ENCODE measurements around the gene CDK15.

The CDK15 gene

DNA sequence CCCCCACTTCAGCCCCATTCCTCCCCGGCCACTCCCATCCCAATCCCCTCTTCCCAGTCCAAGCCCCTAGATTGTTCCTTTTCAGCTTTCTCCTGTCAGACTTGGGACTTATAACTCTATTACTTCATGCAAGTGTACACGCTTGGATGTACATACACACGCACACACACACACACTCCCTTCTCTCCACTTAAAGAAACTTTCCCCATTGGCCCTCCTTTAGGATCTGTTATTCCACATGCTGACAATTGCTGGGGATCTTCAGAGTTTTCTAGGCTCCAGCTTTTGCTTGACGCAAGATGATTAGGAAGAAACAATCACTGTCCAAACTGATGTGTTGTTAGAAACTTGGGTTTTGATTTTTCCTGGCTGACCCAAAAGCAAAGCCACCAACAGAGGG is 75.4 kb downstream of the CDK15 start:
- DNase-seq (ENCODE audit: insufficient read length) = no peak
- FAIRE-seq = no peak
- TF ChIP-seq POLR2AphosphoS5 (IDR thresholded peaks at IDR 0.05; ENCODE audit: low read depth, low read length) = no peak
- TF ChIP-seq TAF1 (IDR thresholded peaks at IDR 0.05; ENCODE audit: borderline replicate concordance, low read depth, low read length) = no peak
- no peak for TF ChIP-seq POLR2A (IDR thresholded peaks at IDR 0.05; ENCODE audit: low read depth, low read length)

DNA sequence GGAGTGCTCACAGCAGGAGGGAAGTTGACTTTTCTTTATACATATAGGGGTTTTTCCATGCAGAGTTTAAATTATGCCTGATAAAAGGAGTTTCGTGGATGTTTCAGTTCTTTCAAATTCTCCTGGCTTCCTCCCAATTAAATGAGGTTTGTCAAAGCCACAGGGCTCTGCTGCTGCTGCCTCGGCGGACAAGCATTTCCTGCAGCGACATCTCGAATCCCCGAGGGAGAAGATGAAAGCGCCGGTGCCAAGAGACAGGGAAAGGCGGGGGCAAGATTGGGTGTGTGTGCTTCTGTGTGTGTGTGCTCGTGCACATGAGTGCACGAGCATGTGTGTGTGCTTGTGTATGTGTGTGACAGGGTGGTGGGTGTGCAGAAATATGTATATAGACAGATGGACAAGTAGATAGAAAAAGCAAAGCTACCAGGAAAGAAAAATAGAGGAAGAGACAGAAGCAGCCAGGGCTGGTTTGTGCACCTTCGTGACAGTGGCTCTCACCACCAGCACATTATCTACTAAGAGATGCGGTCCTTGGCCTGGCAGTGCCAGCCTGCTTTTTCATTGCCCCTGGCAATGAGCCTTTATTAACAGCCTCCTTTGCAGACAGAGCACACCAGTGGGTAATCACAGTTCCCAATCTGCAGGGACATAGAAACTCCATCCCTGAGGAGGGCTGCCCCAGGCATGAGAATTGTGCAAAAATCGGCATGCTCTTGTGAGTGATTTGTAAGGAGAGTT is 76.2 kb downstream of the CDK15 start:
- DNase-seq (ENCODE audit: insufficient read length) (no peak), FAIRE-seq (peak; percentile 27)
- no peak for TF ChIP-seq POLR2A (IDR thresholded peaks at IDR 0.05; ENCODE audit: low read depth, low read length)

DNA sequence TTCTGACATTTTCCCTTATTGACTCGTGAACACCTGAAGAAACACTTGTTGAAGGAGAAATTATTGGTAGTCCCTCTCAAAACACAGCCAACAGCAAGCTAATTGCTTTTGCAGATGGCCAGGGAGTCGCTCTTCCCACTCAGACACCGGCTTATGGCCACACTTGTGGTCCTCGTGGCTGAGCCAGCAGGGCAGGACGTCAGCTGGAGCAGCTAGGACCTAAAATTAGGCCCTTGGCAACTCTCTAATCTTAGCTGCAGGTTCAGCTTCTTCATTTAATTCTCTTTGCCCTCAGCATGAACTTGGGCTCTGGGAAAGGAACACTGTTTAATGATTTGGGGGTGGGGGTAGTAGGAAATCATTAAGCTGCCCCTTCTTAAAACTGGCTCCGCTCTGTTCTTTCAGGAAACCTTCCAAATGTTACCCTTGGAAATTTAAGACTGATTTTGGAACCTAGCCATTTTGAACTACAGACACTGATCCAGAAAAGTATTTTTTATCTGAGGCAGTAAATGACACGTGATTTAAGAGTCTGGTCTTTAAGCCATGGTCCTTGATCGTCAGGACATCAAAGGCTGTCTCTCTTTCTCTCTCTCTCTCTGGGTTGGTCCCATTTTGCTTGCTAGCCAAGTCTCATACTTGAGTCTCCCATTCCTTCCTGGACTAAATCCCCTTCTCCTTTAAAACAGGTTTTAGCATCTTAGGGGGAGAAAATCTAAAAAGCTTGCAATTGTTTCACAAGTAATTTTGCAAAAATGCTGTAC is 77.5 kb downstream of the CDK15 start:
- no peak for FAIRE-seq
- no peak for DNase-seq (ENCODE audit: insufficient read length)
- TF ChIP-seq POLR2AphosphoS5 (IDR thresholded peaks at IDR 0.05; ENCODE audit: low read depth, low read length) (no peak), POLR2A (IDR thresholded peaks at IDR 0.05; ENCODE audit: low read depth, low read length) (no peak), TAF1 (IDR thresholded peaks at IDR 0.05; ENCODE audit: borderline replicate concordance, low read depth, low read length) (no peak)

DNA sequence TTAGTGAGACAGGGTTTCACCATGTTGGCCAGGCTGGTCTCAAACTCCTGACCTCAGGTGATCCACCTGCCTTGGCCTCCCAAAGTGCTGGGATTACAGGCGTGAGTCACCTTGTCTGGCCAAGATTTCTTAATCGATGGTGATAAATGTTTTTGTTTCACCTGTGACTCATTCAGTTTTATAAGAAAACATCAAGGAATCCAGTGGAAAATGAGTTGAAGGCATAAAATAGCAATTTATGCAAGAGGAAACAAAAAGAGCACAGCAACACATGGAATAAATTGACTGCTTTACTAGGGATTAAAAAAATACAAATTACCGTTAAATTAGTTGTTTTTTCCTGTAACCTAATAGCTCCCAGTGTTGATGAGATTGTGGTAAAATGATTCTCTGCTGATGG is 80.2 kb downstream of the CDK15 start:
- FAIRE-seq (no peak), DNase-seq (ENCODE audit: insufficient read length) (no peak)
- TF ChIP-seq TAF1 (IDR thresholded peaks at IDR 0.05; ENCODE audit: borderline replicate concordance, low read depth, low read length) = no peak
- no peak for TF ChIP-seq POLR2A (IDR thresholded peaks at IDR 0.05; ENCODE audit: low read depth, low read length)
- TF ChIP-seq POLR2AphosphoS5 (IDR thresholded peaks at IDR 0.05; ENCODE audit: low read depth, low read length) = no peak

DNA sequence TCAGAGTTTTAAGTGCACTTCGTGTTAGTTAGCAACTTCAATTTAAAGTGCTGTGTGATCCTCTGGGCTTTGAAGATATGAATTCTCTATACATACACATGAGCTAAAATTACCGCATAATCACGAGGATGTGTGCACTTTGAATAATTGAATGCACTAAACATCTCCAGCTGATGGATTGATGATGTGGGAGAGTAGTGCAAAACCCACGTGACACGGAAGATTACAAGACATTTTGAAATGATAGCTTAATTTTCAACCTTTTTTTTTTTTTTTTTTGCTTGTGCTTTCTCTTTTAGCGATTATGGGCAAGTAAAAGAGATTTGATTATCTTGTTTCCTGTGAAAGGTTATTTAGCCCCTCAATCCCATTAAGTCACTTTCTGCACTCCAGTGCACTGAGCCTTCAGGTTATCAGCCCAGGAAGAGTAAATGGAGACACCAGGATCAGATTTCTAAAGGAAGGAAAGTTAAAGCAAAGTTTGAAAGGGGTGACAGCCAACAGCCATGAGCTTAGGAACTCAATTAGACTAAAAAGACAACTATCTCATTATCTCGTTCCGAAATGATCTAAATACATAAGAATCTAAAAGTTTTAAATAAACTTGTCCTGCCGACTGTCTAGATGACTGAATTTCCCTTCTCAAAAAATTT is 81.6 kb downstream of the CDK15 start:
- TF ChIP-seq POLR2AphosphoS5 (IDR thresholded peaks at IDR 0.05; ENCODE audit: low read depth, low read length) (no peak), TAF1 (IDR thresholded peaks at IDR 0.05; ENCODE audit: borderline replicate concordance, low read depth, low read length) (no peak), POLR2A (IDR thresholded peaks at IDR 0.05; ENCODE audit: low read depth, low read length) (no peak)
- DNase-seq (ENCODE audit: insufficient read length) (no peak), FAIRE-seq (no peak)

DNA sequence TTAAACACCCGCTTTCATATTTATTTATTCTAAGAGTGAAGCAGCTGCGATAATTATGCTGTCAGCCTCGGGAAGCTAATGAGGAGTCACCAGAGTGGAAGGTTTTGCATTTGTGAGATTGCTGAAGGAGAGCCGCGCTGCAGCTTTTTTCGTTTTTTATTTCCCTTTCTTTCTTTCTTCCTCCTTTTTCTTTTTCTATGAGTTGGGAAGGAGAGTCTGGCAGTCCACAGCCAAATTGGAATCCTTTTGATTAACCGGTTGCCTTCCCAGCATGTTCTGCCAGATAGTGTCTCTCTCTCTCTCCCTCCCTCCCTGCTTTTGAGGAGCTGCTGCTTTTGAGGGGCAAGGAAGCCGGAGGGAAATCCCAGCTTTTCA is 82.1 kb downstream of the CDK15 start:
- no peak for DNase-seq (ENCODE audit: insufficient read length)
- no peak for FAIRE-seq
- TF ChIP-seq POLR2AphosphoS5 (IDR thresholded peaks at IDR 0.05; ENCODE audit: low read depth, low read length) = no peak
- TF ChIP-seq TAF1 (IDR thresholded peaks at IDR 0.05; ENCODE audit: borderline replicate concordance, low read depth, low read length) = no peak
- TF ChIP-seq POLR2A (IDR thresholded peaks at IDR 0.05; ENCODE audit: low read depth, low read length) = no peak

DNA sequence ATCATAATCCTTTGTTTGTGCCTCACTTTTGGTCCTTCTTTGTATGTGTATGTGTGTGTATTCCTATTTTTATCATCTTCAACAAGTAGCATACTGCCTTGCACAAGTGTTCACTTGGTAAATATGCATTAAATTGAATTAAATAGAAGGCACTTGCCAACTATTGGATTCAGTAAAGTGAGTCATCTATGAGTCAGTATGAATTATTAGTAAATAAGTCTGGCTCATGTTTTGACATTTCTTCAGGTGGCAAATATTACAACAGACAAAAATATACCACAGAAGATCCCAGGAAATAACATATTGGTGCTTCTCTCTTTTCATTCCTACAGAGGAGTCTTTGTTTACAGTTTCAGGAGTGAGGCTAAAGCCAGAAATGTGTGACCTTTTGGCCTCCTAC is 84.1 kb downstream of the CDK15 start:
- TF ChIP-seq POLR2A (IDR thresholded peaks at IDR 0.05; ENCODE audit: low read depth, low read length) (no peak), POLR2AphosphoS5 (IDR thresholded peaks at IDR 0.05; ENCODE audit: low read depth, low read length) (no peak), TAF1 (IDR thresholded peaks at IDR 0.05; ENCODE audit: borderline replicate concordance, low read depth, low read length) (no peak)
- DNase-seq (ENCODE audit: insufficient read length) = no peak
- FAIRE-seq = no peak

DNA sequence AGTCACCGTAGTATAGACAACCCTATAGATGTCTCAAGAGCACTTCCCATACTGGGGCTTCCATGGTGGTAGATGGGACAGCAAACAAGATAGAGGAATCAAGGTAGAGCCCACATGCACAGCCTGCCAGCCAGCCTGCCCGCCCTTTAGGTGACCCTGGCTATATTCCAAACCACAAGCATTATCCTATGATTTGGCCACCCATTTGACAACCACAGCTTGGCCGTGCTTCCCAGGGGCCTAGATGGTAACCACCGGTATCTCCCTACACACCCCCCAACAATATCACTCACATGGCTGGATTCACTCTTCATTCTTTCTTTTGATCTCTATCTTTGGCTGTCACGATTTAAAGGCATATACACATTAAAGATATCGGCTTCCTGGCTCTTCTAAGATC is 85.3 kb downstream of the CDK15 start:
- DNase-seq (ENCODE audit: insufficient read length) (no peak), FAIRE-seq (no peak)
- TF ChIP-seq POLR2AphosphoS5 (IDR thresholded peaks at IDR 0.05; ENCODE audit: low read depth, low read length) (no peak), TAF1 (IDR thresholded peaks at IDR 0.05; ENCODE audit: borderline replicate concordance, low read depth, low read length) (no peak), POLR2A (IDR thresholded peaks at IDR 0.05; ENCODE audit: low read depth, low read length) (no peak)

DNA sequence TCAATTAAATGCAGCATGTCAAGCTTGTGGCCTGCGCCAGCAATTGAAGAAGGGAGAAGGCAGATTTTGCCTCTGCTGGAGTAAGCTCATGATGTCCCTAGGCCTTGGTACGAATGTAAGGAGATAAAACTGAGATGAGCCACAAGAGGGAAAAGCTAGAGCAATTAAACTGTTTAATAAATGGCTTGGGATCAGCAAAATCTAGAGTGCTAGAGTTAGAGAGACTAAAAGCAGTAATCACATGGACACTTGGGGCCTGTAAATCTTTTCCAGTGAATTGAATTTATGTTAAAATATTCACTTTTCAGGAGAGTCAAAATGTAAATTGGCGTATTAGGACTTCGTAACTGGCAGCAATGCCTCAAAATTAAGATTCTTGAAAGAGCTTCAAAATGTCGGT is 86.2 kb downstream of the CDK15 start:
- no peak for FAIRE-seq
- no peak for DNase-seq (ENCODE audit: insufficient read length)
- TF ChIP-seq POLR2A (IDR thresholded peaks at IDR 0.05; ENCODE audit: low read depth, low read length) (no peak), POLR2AphosphoS5 (IDR thresholded peaks at IDR 0.05; ENCODE audit: low read depth, low read length) (no peak), TAF1 (IDR thresholded peaks at IDR 0.05; ENCODE audit: borderline replicate concordance, low read depth, low read length) (no peak)

DNA sequence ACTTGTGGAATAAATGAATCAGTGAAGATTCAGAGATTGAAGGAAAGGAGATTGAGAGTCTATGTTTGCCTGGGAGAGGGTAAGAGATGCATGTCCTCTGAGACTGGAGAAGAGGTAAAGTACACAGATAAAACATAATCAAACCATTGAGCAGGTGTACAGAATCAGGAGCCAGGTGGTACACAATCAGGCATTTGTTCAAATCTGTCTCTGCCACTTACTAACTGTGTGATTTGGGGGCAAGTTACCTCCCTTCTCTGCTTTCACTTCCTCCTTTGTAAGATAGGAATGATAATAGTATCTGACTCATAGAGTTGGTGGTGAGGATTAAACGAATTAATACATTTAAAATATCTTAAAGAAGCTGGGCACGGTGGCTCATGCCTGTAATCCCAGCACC is 94.0 kb downstream of the CDK15 start:
- DNase-seq (ENCODE audit: insufficient read length) (no peak), FAIRE-seq (no peak)
- no peak for TF ChIP-seq TAF1 (IDR thresholded peaks at IDR 0.05; ENCODE audit: borderline replicate concordance, low read depth, low read length)
- no peak for TF ChIP-seq POLR2AphosphoS5 (IDR thresholded peaks at IDR 0.05; ENCODE audit: low read depth, low read length)
- TF ChIP-seq POLR2A (IDR thresholded peaks at IDR 0.05; ENCODE audit: low read depth, low read length) = no peak

DNA sequence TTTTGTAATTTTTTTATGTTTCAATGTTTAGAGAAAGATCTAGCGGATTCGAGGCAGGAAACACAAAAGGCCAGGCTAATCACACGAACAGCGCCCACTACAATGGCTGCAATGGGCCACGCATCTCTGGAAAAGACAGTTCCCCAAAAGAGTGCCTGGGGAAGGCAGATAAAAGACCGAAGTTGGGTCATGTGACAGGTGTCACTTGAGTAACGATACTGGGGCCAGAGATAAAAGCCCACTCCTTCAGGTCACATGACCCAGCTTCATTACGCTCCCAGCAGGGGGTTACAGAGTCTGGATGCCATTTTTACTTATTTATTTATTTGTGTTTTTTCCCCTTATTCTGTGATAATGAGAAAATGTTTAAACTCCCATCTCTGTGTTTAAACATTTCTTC is 95.4 kb downstream of the CDK15 start:
- DNase-seq (ENCODE audit: insufficient read length) (no peak), FAIRE-seq (peak; percentile 51)
- TF ChIP-seq POLR2A (IDR thresholded peaks at IDR 0.05; ENCODE audit: low read depth, low read length) (no peak), TAF1 (IDR thresholded peaks at IDR 0.05; ENCODE audit: borderline replicate concordance, low read depth, low read length) (no peak), POLR2AphosphoS5 (IDR thresholded peaks at IDR 0.05; ENCODE audit: low read depth, low read length) (no peak)
